AML-193 (cell line): Measurements from ENCODE around the gene NAA80.
A peak's percentile ranks its signal among the peaks of the same experiment; 100 is the strongest.
"Not testable (repeated sequence)": the region's sequence is repeated elsewhere in the genome, so short reads cannot be mapped to it uniquely, and the experiment has no call there.

Experiments used
- DNase-seq, 2 experiments: peaks; one replicate each; lab custom pipeline; 2025; lab: John Stamatoyannopoulos, UW

Gene NAA80

GRCh38 chr3:50290161-50290641 lies 9.0 kb downstream of the NAA80 start:
- no peak for DNase-seq

DNA sequence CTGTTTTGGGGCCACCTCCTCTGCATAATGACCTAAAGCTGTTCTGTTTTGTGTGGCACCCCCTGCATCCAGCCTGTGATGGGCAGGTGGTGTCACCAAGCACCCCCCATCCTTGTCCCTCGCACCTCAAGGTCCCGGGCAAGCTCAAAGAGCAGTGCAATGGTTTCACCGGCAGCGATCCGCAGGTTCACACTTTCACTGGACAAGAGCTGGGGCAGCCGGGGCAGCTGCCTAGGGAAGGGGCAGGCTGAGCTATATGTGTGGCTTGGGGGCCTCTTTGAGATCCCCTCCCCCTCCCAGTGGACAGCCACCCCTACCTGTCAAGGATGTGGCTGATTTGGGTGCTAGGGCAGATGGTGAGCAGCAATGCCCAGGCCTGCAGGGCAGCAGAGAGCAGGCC lies 10.1 kb downstream of the NAA80 start:
- DNase-seq, result no peak

DNA sequence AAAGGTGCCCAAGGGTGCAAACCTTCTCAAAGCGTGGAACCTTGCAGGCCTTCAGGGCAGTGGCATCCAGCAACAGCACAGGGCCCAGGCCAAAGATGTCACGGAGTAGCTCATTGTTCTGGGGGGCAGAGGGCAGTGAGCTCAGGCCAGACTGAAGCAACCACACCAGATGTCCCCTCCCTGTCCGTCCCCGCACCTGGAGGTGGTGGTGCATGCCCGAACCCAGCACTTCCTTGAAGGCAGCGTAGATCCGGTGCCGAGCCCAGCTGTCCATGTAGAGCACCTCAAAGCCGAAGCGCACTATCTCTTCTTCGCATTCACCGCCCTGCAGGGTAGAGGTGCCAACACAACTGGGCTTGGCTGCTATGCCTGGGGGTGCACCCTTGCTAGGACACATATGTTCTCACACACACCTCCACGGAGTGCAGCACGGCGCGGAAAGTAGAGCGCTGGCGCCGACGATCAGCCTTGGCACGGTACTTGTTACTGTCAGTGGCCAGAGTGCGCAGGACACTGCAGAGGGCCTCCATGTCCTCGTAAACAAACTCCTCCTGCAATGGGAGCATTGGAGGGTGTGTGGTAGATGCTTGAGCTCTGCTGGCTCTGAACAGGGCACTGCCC lies 10.7 kb downstream of the NAA80 start:
- DNase-seq, result no peak

DNA sequence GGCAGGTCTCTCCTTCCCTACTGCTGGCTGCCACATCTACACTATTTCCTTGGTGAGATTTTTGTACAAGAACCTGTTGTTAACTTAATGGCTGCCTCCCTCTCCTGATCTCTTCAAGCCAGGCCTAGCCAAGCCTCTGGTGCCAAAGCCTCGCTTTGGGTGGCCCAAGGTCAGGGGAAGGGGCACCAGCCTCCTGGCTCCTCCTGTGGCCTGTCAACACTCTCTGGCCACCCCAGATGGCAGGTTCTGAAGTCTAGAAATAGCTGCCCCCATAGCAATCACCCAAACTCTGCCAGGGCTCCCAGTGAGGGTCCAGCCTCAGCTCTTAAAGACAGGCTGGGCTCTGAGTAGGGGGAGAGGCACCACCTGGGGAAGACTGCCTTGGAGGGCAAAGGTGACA lies 11.9 kb downstream of the NAA80 start:
- DNase-seq, result no peak

- no peak for DNase-seq
These were observed 12.6 kb downstream of the NAA80 start for GRCh38 chr3:50286322-50287227.

GRCh38 chr3:50284121-50284520 lies 15.1 kb downstream of the NAA80 start:
- not testable (repeated sequence) for DNase-seq

DNA sequence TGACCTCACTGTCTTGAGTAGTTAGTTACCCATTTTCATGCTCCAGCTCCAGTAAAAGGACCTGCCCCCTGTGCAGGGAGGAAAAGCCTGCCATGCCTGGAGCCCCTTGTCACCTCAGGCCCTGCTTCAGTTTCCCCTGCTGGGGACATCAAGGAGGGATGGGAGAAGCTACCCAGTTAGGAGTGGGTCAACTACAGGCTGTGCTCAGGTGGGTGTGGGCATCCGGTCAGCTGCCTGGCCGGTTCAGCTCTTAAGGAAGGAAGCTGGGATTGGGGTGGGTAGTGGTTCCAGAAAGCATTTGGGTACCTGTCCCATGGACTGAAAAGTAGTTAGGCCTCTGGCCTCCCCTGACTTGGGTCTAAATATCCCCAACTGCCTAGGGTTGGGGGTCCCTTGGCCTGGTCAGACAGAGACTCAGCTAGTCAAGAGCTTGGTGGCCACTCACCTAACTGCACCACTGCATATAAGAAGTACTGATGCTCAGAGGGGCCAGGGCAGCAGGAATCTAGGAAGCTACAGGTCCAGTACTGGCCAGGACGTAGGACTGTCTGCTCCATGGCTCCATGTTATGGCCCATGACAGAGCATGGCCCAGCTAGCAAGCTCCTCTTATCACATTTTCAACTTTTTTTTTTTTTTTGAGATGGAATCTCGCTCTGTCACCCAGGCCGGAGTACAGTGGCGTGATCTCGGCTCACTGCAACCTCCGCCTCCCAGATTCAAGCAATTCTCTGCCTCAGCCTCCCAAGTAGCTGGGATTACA lies 19.8 kb downstream of the NAA80 start:
- DNase-seq, result no peak

DNA sequence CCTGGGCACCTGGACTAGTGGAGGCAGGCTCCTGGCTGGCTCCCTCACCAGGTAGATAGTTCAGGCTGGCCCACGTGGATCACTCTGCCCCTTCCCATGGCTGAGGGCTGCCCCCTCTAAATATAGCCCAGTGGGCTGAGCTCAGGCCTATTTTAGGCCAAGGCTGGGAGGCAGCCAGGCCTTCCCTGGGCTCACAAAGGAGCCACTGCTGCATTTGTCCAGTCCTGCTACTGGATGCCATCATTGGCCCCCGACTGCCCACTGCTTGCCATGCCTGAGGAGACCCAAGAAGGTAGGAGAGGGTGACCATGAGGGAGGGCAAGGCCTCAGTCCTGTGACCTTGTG lies 20.4 kb downstream of the NAA80 start, which contains the start of gene LSMEM2:
Gene LSMEM2, plus strand, starts transcription at position 208 of the 345 bp plus-strand sequence. Its CDS starts 27 bp downstream, at position 235.
- no peak for DNase-seq

GRCh38 chr3:50278123-50278879 lies 20.9 kb downstream of the NAA80 start:
- no peak for DNase-seq

- DNase-seq, result no peak
These were observed 22.5 kb downstream of the NAA80 start for GRCh38 chr3:50276762-50277101.

DNA sequence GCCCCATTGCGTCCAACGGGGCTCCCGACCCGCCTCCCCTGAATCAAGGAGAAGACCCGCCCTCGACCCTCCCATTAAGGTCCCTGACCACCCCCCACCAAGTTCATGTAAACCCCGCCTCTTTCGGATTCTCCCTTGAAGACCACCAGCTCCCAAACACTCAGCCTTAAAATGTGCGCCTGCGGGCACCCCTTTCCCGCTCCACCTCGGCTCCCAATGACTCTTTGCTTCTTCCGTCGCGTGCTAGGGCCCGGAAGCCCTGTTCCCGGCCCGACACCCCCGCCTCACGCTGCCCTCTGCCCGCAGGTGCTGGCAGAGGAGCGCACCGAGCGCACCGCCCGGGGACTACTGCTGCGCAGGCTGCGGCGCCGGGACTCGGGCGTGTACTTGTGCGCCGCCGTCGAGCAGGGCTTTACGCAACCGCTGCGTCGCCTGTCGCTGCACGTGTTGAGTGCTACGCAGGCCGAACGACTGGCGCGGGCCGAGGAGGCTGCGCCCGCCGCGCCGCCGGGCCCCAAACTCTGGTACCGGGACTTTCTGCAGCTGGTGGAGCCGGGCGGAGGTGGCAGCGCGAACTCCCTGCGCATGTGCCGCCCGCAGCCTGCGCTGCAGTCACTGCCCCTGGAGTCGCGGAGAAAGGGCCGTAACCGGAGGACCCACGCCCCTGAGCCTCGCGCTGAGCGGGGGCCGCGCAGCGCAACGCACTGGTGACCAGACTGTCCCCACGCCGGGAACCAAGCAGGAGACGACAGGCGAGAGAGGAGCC lies 23.0 kb downstream of the NAA80 start:
- no peak for DNase-seq

- DNase-seq, result no peak
These were observed 23.8 kb downstream of the NAA80 start for GRCh38 chr3:50275141-50275995.

DNA sequence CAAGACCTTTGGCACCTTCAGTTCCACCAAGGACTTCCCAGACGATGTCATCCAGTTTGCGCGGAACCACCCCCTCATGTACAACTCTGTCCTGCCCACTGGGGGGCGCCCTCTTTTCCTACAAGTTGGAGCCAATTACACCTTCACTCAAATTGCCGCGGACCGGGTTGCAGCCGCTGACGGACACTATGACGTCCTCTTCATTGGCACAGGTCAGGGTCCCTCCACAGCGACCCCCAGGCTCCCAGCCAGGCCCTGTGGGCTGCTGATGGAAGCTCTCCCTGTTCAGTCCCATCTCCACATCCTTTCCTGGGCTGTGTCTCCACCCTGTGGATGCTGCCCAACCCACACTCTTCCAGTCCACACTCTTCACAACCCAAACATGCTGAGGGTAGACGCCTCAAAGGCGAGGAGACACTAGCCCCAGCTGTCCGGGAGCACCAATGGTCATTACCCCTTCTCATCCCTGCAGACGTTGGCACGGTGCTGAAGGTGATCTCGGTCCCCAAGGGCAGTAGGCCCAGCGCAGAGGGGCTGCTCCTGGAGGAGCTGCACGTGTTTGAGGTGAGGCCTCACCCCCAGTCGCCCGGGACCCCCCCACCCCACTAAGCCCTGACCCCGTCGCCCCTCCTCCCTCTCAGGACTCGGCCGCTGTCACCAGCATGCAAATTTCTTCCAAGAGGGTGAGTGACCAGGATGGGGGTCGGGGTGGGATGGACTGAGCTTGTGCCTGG lies 24.7 kb downstream of the NAA80 start:
- peak; percentile 86 to 87 for DNase-seq

- DNase-seq, result no peak
These were observed 25.5 kb downstream of the NAA80 start for GRCh38 chr3:50273689-50274065.

GRCh38 chr3:50272911-50273688 lies 26.1 kb downstream of the NAA80 start:
- peak; percentile 74 to 90 for DNase-seq

GRCh38 chr3:50272538-50272910 lies 26.7 kb downstream of the NAA80 start:
- not testable (repeated sequence) for DNase-seq

GRCh38 chr3:50271314-50271936 lies 27.8 kb downstream of the NAA80 start:
- DNase-seq, result no peak
